Measurements from ENCODE around the gene UNC50.
A peak's percentile ranks its signal among the peaks of the same experiment; 100 is the strongest.

UNC50 gene
- 15.5 to 45.5 (median 41.1) reads per million in 9 experiments for total RNA-seq

DNA sequence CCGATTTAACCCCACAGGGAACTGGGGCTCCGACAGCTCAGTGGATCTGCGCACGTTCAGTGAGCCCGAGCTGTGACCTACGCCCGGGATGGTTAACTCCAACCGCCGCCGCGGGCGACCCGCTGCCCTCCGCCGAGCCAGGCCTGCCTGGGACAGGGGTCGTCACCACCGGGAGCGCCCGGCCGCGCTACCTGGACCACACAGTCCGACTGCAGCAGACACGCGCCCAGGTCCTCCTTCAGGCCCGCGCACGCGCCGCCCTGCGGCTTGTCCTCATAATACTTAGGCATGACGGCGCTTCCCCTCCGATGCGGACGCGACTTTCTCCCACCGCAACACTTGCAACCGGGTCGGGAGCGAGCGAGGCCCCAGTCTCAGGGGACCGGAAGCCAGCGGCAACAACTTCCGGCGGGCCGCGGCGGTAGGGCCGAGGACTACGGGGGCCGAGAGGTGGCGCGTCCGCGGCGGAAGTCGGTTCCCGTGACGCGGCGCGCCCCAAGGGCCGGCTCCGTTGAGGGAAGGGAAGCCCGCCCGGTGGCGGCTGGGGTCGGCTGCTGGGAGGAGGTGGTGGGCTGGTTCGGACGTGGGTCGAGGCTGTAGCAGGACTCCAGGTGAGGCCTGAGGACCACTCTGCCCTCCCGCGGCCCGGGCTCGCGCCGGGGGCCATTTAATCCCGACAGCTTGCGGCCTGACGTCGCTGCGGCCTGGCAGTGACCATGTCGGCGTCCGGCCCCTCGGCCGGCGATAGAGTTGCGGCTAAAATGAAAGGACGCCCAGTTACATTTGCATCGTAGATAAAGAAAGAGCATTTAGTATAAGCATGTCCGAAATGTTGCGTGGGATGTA lies at the start of gene UNC50, which contains the start of gene COA5:
Gene UNC50, plus strand, starts transcription at position 474 of the 846 bp plus-strand sequence. CDS start 1,171 bp downstream, outside the sequence.
Gene COA5, minus strand, starts transcription at position 397 of the 846 bp plus-strand sequence. Its CDS starts 107 bp downstream, at position 290.
- ATAC-seq (replicated peaks) (peak; percentile 91), DNase-seq (peak; percentile 85 to 90 (median 89))
- peak within 1 kb of the TSS; percentile 90 to 94 for H3K4me3 Mint-ChIP-seq
- H3K27ac Mint-ChIP-seq = peak within 1 kb of the TSS; percentile 96
- no peaks in the 10 kb centered on the region for H3K9me3 Mint-ChIP-seq
- H3K27me3 Mint-ChIP-seq = no peaks in the 10 kb centered on the region
- H3K36me3 Mint-ChIP-seq (ENCODE audit: insufficient read depth) = peaks cover 49% of the 10 kb centered on the region
- peaks cover 44 to 71% of the 10 kb centered on the region in 2 donors for H3K4me1 Mint-ChIP-seq (ENCODE audit: low read depth in 2 of 2)

DNA sequence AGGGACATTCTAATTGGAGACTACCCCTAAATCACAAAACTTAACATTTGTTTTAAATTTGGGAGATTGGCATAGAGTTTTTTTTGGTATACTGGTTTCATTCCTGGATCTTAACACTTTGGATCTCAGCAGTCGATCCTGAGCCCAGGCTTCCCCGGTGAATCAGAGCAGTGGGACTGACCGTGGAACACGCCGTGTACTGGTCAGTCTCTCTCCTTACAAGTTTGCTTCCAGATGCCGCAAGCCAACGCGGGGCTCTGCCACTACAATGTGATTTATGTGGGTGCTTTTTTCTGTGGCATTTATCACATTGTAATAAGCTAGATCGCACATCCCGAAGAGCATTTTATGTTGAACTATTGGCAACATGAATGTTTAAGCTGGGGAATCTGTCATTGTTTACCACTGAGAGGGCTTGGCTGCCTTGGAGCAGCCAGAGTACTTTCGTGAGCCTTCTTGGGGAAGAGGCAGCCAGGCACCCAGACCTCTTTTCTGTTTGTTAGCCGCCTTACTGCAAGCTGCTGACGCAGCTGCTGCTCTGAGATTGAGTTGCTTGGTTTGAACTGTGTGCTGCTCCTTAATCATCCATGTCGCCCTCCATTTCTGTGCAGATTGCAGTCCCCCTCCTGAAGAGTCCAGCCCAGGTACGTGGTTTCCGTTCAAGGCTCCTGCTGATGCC lies 49.4 kb upstream of the UNC50 start:
- peaks cover 35% of the 10 kb centered on the region in 2 donors for H3K4me1 Mint-ChIP-seq (ENCODE audit: low read depth in 2 of 2)
- DNase-seq = no peak
- H3K27ac Mint-ChIP-seq = peak overlapping the region; percentile 87 to 90
- peaks cover 67% of the 10 kb centered on the region for H3K36me3 Mint-ChIP-seq (ENCODE audit: insufficient read depth)
- peak overlapping the region; percentile 49 to 52 for H3K4me3 Mint-ChIP-seq
- ATAC-seq (replicated peaks) = no peak
- no peaks in the 10 kb centered on the region for H3K9me3 Mint-ChIP-seq
- H3K27me3 Mint-ChIP-seq = no peaks in the 10 kb centered on the region

GRCh38 chr2:98559581-98559980 lies 48.8 kb upstream of the UNC50 start:
- peaks cover 34 to 35% of the 10 kb centered on the region in 2 donors for H3K4me1 Mint-ChIP-seq (ENCODE audit: low read depth in 2 of 2)
- DNase-seq = no peak

GRCh38 chr2:98560256-98560771 lies 48.1 kb upstream of the UNC50 start:
- peaks cover 27 to 31% of the 10 kb centered on the region in 2 donors for H3K4me1 Mint-ChIP-seq (ENCODE audit: low read depth in 2 of 2)
- DNase-seq (no peak), ATAC-seq (replicated peaks) (no peak)
- H3K4me3 Mint-ChIP-seq = no peak overlapping the region
- H3K27me3 Mint-ChIP-seq = no peaks in the 10 kb centered on the region
- H3K9me3 Mint-ChIP-seq = no peaks in the 10 kb centered on the region
- H3K27ac Mint-ChIP-seq = peak overlapping the region; percentile 79 to 90
- peaks cover 59% of the 10 kb centered on the region for H3K36me3 Mint-ChIP-seq (ENCODE audit: insufficient read depth)

More at GRCh38 chr2:98559581-98559980, 48.8 kb upstream of the UNC50 start:
- no peaks in the 10 kb centered on the region for H3K27me3 Mint-ChIP-seq
- peak overlapping the region; percentile 49 to 52 for H3K4me3 Mint-ChIP-seq
- H3K9me3 Mint-ChIP-seq = no peaks in the 10 kb centered on the region
- H3K27ac Mint-ChIP-seq = peak overlapping the region; percentile 87 to 90
- peaks cover 62% of the 10 kb centered on the region for H3K36me3 Mint-ChIP-seq (ENCODE audit: insufficient read depth)
- ATAC-seq (replicated peaks) = no peak

GRCh38 chr2:98561018-98561417 lies 47.4 kb upstream of the UNC50 start:
- H3K27me3 Mint-ChIP-seq = no peaks in the 10 kb centered on the region
- no peaks in the 10 kb centered on the region for H3K9me3 Mint-ChIP-seq
- H3K36me3 Mint-ChIP-seq (ENCODE audit: insufficient read depth) = peaks cover 55% of the 10 kb centered on the region
- DNase-seq = no peak
- no peak for ATAC-seq (replicated peaks)
- peaks cover 20 to 26% of the 10 kb centered on the region in 2 donors for H3K4me1 Mint-ChIP-seq (ENCODE audit: low read depth in 2 of 2)
- peak overlapping the region in 1 of 2 donors; percentile 90 for H3K27ac Mint-ChIP-seq
- no peak overlapping the region for H3K4me3 Mint-ChIP-seq

GRCh38 chr2:98561902-98562695 lies 46.3 kb upstream of the UNC50 start:
- Mint-ChIP-seq H3K27me3 (no peaks in the 10 kb centered on the region), H3K4me1 (ENCODE audit: low read depth in 2 of 2) (peaks cover 18 to 30% of the 10 kb centered on the region in 2 donors), H3K4me3 (no peak overlapping the region), H3K27ac (peak overlapping the region; percentile 59 to 73), H3K36me3 (ENCODE audit: insufficient read depth) (peaks cover 65% of the 10 kb centered on the region), H3K9me3 (no peaks in the 10 kb centered on the region)
- ATAC-seq (replicated peaks) = no peak
- DNase-seq = no peak

GRCh38 chr2:98563394-98563793 lies 45.0 kb upstream of the UNC50 start:
- Mint-ChIP-seq H3K4me3 (no peak overlapping the region), H3K9me3 (no peaks in the 10 kb centered on the region), H3K27ac (peak overlapping the region; percentile 19 to 38), H3K36me3 (ENCODE audit: insufficient read depth) (peaks cover 77% of the 10 kb centered on the region), H3K27me3 (no peaks in the 10 kb centered on the region), H3K4me1 (ENCODE audit: low read depth in 2 of 2) (peaks cover 17 to 26% of the 10 kb centered on the region in 2 donors)
- DNase-seq = no peak
- ATAC-seq (replicated peaks) = no peak

DNA sequence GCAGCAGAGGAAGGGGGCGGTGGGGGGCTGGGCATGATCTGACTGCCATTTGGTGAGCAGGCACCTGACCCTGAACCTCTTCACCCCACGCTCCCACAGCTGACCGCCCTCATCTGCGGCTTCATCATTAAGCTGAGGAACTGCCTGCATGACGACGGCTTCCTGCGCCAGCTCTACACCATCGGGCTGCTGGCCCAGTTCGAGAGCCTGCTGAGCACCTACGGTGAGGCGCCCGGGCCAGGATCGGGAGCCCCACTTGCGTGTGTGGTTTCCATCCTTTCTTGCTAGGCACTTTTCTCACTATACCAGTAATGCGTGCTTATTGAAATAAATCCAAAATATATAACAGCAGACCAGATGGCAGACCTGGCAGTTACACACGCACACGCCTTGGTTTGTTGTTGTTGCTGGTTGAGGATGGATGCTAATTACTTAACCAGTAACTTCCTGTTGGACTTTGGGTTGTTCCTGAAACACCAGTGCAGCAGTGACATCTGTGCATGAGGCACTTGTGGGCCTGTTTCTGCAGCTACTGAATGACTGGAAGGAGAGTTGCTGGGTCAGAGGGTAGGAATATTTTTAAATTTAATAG lies 43.8 kb upstream of the UNC50 start:
- Mint-ChIP-seq H3K27me3 (no peaks in the 10 kb centered on the region), H3K9me3 (no peaks in the 10 kb centered on the region), H3K4me1 (ENCODE audit: low read depth in 2 of 2) (peaks cover 4 to 19% of the 10 kb centered on the region in 2 donors), H3K27ac (no peak overlapping the region), H3K4me3 (no peak overlapping the region), H3K36me3 (ENCODE audit: insufficient read depth) (peaks cover 77% of the 10 kb centered on the region)
- DNase-seq (no peak), ATAC-seq (replicated peaks) (no peak)

- Mint-ChIP-seq H3K27ac (no peak overlapping the region), H3K27me3 (no peaks in the 10 kb centered on the region), H3K36me3 (ENCODE audit: insufficient read depth) (peaks cover 80% of the 10 kb centered on the region), H3K9me3 (no peaks in the 10 kb centered on the region), H3K4me1 (ENCODE audit: low read depth in 2 of 2) (peaks cover 0 to 23% of the 10 kb centered on the region in 2 donors), H3K4me3 (no peak overlapping the region)
- ATAC-seq (replicated peaks) (no peak), DNase-seq (no peak)
These were observed 43.0 kb upstream of the UNC50 start for GRCh38 chr2:98565286-98565860.

GRCh38 chr2:98565941-98566340 lies 42.4 kb upstream of the UNC50 start:
- Mint-ChIP-seq H3K4me1 (ENCODE audit: low read depth in 2 of 2) (peaks cover 0 to 21% of the 10 kb centered on the region in 2 donors), H3K36me3 (ENCODE audit: insufficient read depth) (peaks cover 80% of the 10 kb centered on the region), H3K9me3 (no peaks in the 10 kb centered on the region), H3K27me3 (no peaks in the 10 kb centered on the region), H3K4me3 (no peak overlapping the region), H3K27ac (peak overlapping the region in 1 of 2 donors; percentile 73)
- ATAC-seq (replicated peaks) = no peak
- DNase-seq = no peak

DNA sequence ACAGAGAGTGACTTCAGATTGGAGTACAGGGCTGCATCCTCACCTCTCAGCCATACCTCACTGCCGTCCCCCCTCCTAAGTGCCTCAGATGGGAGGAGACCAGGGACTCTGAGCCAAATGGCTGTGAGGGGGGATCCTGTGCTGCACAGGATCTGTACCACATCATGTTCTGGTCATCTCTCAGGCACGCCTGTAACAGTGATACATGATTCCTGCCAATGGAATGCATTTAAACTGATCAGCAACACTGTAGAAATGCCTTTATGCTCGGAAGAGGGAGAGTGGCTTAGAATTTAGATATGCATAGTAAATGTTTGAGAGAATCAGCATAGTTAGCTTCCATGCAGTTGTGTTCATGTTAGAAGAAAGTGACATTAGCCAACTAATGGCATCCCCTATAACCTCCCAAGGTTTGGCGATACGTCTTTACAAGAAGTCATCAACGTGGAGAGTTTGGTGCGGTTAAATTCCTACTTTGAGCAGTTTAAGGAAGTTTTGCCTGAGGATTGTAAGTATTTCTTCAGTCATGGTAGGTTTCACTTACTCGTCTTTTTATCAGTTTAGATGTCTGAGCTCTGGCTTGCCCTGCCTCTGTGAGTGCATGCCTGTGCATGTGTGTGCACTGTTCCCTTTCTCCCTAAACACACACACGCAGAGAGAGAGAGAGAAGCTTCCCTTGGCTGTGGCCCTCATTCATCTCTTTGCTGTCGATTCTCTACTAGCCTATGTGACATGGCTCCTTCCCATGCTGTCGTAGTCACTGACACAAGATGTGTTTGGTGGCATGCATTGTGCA lies 40.0 kb upstream of the UNC50 start:
- H3K4me1 Mint-ChIP-seq (ENCODE audit: low read depth in 2 of 2) = peaks cover 3 to 21% of the 10 kb centered on the region in 2 donors
- ATAC-seq (replicated peaks) (no peak), DNase-seq (no peak)
- peaks cover 72% of the 10 kb centered on the region for H3K36me3 Mint-ChIP-seq (ENCODE audit: insufficient read depth)
- no peaks in the 10 kb centered on the region for H3K27me3 Mint-ChIP-seq
- H3K27ac Mint-ChIP-seq = no peak overlapping the region
- no peaks in the 10 kb centered on the region for H3K9me3 Mint-ChIP-seq
- H3K4me3 Mint-ChIP-seq = no peak overlapping the region

All from effector memory CD8-positive, alpha-beta T cell (primary cell).